Right renal pelvis (tissue), 4 donors: ENCODE data around the gene MRPL33. TPM values are rescaled to one million over a fixed set of nuclear protein-coding genes. Genes with fewer than 3 reads are reported as not detected.

ENCODE experiments used
- DNase-seq, 4 donors: peaks; one replicate each; pipeline ENCODE4 v3.0.0-alpha.2; 2013; ENCODE audit warnings: low read depth in 4 of 4, low spot score in 3 of 4, missing footprints in 1 of 4
- polyA plus RNA-seq, 4 donors: library from polyadenylated mRNA; unstranded; fragments of 120-200 nt; gene quantifications; one replicate each; pipeline ENCODE4 v1.2.1, GENCODE V29; 2013; ENCODE audit not compliant: insufficient read length in 4 of 4

MRPL33 gene
- 100 to 1,000 TPM; 140 to 167 (median 158) TPM for polyA plus RNA-seq

- peak; percentile 87 to 91 (median 90) for DNase-seq
Measured at GRCh38 chr2:27771548-27772335, at the start of gene MRPL33. Gene MRPL33, plus strand, starts transcription at chr2:27771719. Its CDS starts 59 bp downstream, at chr2:27771778.

- no peak for DNase-seq
Measured at GRCh38 chr2:27721884-27722485, 49.5 kb upstream of the MRPL33 start.

- peak in 1 of 4 donors; percentile 50 for DNase-seq
Measured at GRCh38 chr2:27723372-27724144, 48.0 kb upstream of the MRPL33 start.

GRCh38 chr2:27724191-27724590 lies 47.3 kb upstream of the MRPL33 start:
- DNase-seq = no peak

- DNase-seq = no peak
Measured at GRCh38 chr2:27724905-27725701, 46.4 kb upstream of the MRPL33 start.

GRCh38 chr2:27727257-27727656 lies 44.3 kb upstream of the MRPL33 start:
- no peak for DNase-seq

GRCh38 chr2:27728081-27728858 lies 43.2 kb upstream of the MRPL33 start:
- no peak for DNase-seq

GRCh38 chr2:27729198-27729597 lies 42.3 kb upstream of the MRPL33 start:
- DNase-seq = peak in 1 of 4 donors; percentile 68

GRCh38 chr2:27729614-27730013 lies 41.9 kb upstream of the MRPL33 start:
- DNase-seq = no peak

- no peak for DNase-seq
Measured at GRCh38 chr2:27730261-27730662, 41.3 kb upstream of the MRPL33 start.

GRCh38 chr2:27730980-27731691 lies 40.4 kb upstream of the MRPL33 start:
- DNase-seq = no peak

- no peak for DNase-seq
Measured at GRCh38 chr2:27734305-27734704, 37.2 kb upstream of the MRPL33 start.

- DNase-seq = peak in 1 of 4 donors; percentile 49
Measured at GRCh38 chr2:27735263-27735904, 36.1 kb upstream of the MRPL33 start.

- DNase-seq = no peak
Measured at GRCh38 chr2:27736031-27736889, 35.3 kb upstream of the MRPL33 start.

- DNase-seq = no peak
Measured at GRCh38 chr2:27736890-27737204, 34.7 kb upstream of the MRPL33 start.

- no peak for DNase-seq
Measured at GRCh38 chr2:27737676-27738348, 33.7 kb upstream of the MRPL33 start.

GRCh38 chr2:27738349-27739057 lies 33.0 kb upstream of the MRPL33 start:
- no peak for DNase-seq
